B cell (primary cell): ENCODE results near the gene NAA10. TPM values are rescaled to one million over a fixed set of nuclear protein-coding genes. Genes with fewer than 3 reads are reported as not detected.

Experiments used
- ATAC-seq: fragments of 200-7000 bp; cut with Tn5 transposase; one replicate; pipeline ENCODE4 v1.10.0; 2021; ENCODE audit warnings: low read depth, mild to moderate bottlenecking, moderate number of reproducible peaks, moderate library complexity
- CTCF ChIA-PET: fragments of 350-600 bp; sonication (Branson Sonifier 250); formaldehyde crosslinking; loops from one replicate; lab custom pipeline; 2021; ENCODE audit warnings: antibody characterized with exemption, inconsistent platforms; lab: Charles Lee
- POLR2A ChIA-PET: fragments of 350-600 bp; sonication (Branson Sonifier 250); formaldehyde crosslinking; loops from one replicate; lab custom pipeline; 2021; ENCODE audit warnings: antibody characterized with exemption; lab: Charles Lee
- DNase-seq: peaks from one replicate; pipeline ENCODE4 v3.0.0; 2013
- H2AFZ ChIP-seq: 2 replicates; pipeline ENCODE4 v1.6.1; 2012; ENCODE audit warnings: mild to moderate bottlenecking, low read depth, low read length; ENCODE audit not compliant: insufficient read depth, poor library complexity, severe bottlenecking
- H3K27ac ChIP-seq, 2 donors: 1 replicate in 1 of 2; 2 replicates in 1 of 2; pipeline ENCODE4 v1.5.1; 2012 to 2013; ENCODE audit warnings: low read length in 2 of 2, mild to moderate bottlenecking in 2 of 2, moderate library complexity in 1 of 2
- H3K27me3 ChIP-seq, 4 experiments: fragments of 200-600 bp in 1 of 4; sonication (generic) in 1 of 4; replicated peaks in 1 of 4; 1 replicate in 2 of 4; 2 replicates in 2 of 4; pipeline versions ENCODE4 v1.6.1 to v1.7.0; 2013 to 2016; ENCODE audit warnings: low read length in 3 of 4, mild to moderate bottlenecking in 2 of 4, mixed read lengths in 1 of 4, moderate library complexity in 1 of 4; ENCODE audit not compliant: insufficient read depth in 4 of 4, control insufficient read depth in 3 of 4; ENCODE audit errors: control extremely low read depth in 1 of 4
- H3K36me3 ChIP-seq, 2 experiments: replicated peaks in 1 of 2; 1 replicate in 1 of 2; 2 replicates in 1 of 2; pipeline versions ENCODE4 v1.6.1 to v1.7.1; 2013; ENCODE audit warnings: low read length in 1 of 2; ENCODE audit not compliant: insufficient read depth in 2 of 2, control insufficient read depth in 1 of 2; ENCODE audit errors: control extremely low read depth in 1 of 2, extremely low read depth in 1 of 2
- H3K4me1 ChIP-seq, 2 donors: fragments of 200-600 bp in 1 of 2; sonication (generic) in 1 of 2; 1 replicate in 1 of 2; 2 replicates in 1 of 2; pipeline versions ENCODE4 v1.5.1 to v1.6.1; 2013 to 2017; ENCODE audit warnings: low read length in 2 of 2; ENCODE audit not compliant: control insufficient read depth in 2 of 2, insufficient read depth in 2 of 2
- H3K4me2 ChIP-seq: replicated peaks from 2 replicates; pipeline ENCODE3; 2012; ENCODE audit warnings: mild to moderate bottlenecking, low read depth, low read length; ENCODE audit not compliant: poor library complexity, severe bottlenecking
- H3K4me3 ChIP-seq, 5 experiments: fragments of 200-600 bp in 1 of 5; sonication (generic) in 1 of 5; 1 replicate in 3 of 5; 2 replicates in 2 of 5; pipeline versions ENCODE4 v1.5.1 to v1.7.0; 2011 to 2016; ENCODE audit warnings: low read length in 4 of 5, mild to moderate bottlenecking in 4 of 5, low read depth in 2 of 5, control low read depth in 1 of 5, moderate library complexity in 1 of 5; ENCODE audit not compliant: insufficient read depth in 1 of 5; ENCODE audit errors: control extremely low read depth in 1 of 5, extremely low read depth in 1 of 5
- H3K79me2 ChIP-seq: fragments of 200-600 bp; sonication (generic); one replicate; pipeline ENCODE4 v1.6.0; 2016; ENCODE audit warnings: low read length; ENCODE audit not compliant: control insufficient read depth, insufficient read depth
- H3K9ac ChIP-seq: fragments of 200-600 bp; sonication (generic); 2 replicates; pipeline ENCODE4 v1.6.1; 2017; ENCODE audit warnings: mild to moderate bottlenecking, low read length, moderate library complexity
- H3K9me3 ChIP-seq, 3 donors: one replicate each; pipeline versions ENCODE4 v1.6.1 to v1.7.1; 2013; ENCODE audit warnings: low read length in 2 of 3; ENCODE audit not compliant: control insufficient read depth in 2 of 3, insufficient read depth in 1 of 3; ENCODE audit errors: control extremely low read depth in 1 of 3
- H4K20me1 ChIP-seq: 2 replicates; pipeline ENCODE4 v1.6.0; 2012; ENCODE audit warnings: mild to moderate bottlenecking, low read length; ENCODE audit not compliant: insufficient read depth, control insufficient read depth, poor library complexity, severe bottlenecking
- H3K27ac Mint-ChIP-seq: one replicate; pipeline ENCODE4 v1.8.0; 2021; ENCODE audit warnings: mixed read lengths
- H3K27me3 Mint-ChIP-seq: one replicate; pipeline ENCODE4 v1.8.0; 2021; ENCODE audit warnings: mixed read lengths
- H3K4me1 Mint-ChIP-seq: one replicate; pipeline ENCODE4 v1.8.0; 2021; ENCODE audit warnings: mixed read lengths
- H3K4me3 Mint-ChIP-seq: one replicate; pipeline ENCODE4 v1.8.0; 2021; ENCODE audit warnings: mixed read lengths
- H3K9me3 Mint-ChIP-seq: one replicate; pipeline ENCODE4 v1.8.0; 2022; ENCODE audit warnings: mixed read lengths; ENCODE audit not compliant: insufficient read depth
- CTCF ChIP-seq: fragments of 200-600 bp; IDR thresholded peaks from one replicate; pipeline ENCODE4 v1.8.0; 2022; ENCODE audit warnings: antibody characterized with exemption, mild to moderate bottlenecking
- EZH2 ChIP-seq: IDR thresholded peaks from 2 replicates; pipeline ENCODE4 v1.6.1; 2012; ENCODE audit warnings: borderline replicate concordance, low read depth, mild to moderate bottlenecking, moderate library complexity, low read length; ENCODE audit not compliant: insufficient read depth, poor library complexity, severe bottlenecking
- WGBS: methylation state at CpG from one replicate; pipeline ENCODE4 v1.1.5; 2013; ENCODE audit warnings: missing lambda C conversion rate; ENCODE audit not compliant: insufficient coverage; 5-methylcytosine and 5-hydroxymethylcytosine counted together
- intact Hi-C: fragments of 100-400 bp; cut with micrococcal nuclease; formaldehyde crosslinking; loops from one replicate; pipeline ENCODE4 v1.10.0; 2022
- polyA plus RNA-seq: library from polyadenylated mRNA; depleted of rRNA; stranded (reverse); fragments of >200 nt; gene quantifications from 2 replicates; pipeline ENCODE4 v1.2.3, GENCODE V29; 2012
- total RNA-seq, 2 donors: library from RNA; stranded (reverse); fragments of 120-200 nt in 1 of 2; gene quantifications; 1 replicate in 1 of 2; 2 replicates in 1 of 2; pipeline versions ENCODE4 v1.2.3 to v1.2.4, GENCODE V29; 2013 to 2022

Gene NAA10
- total and polyA plus RNA-seq, 2 donors (not counting 1 experiment from before 2014, with no cell fraction given) = 78.3 to 102 TPM

DNA sequence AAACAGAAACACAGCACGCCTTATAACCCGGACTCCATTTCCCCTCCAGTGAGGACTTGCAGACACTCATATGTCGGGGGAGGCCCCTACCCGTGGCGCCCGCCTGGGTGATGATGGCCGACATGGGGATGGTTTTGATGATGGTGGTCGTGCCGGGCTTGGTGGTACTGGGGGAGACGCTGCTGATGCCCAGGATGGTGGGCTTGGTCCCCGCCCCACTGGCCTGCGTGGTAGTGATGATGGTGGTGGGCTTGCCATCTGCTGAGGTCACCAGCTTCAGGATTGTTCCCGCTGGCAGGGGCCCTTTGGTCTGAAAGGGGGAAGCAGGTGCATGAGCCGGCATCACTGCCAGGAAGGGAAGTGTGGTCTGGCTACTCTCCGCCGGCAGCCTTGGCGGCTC is 22.4 kb upstream of the NAA10 start:
- H3K79me2 ChIP-seq = peaks cover 20% of the 10 kb centered on the region
- peaks cover 2% of the 10 kb centered on the region for H3K4me1 Mint-ChIP-seq
- no peak overlapping the region for H3K9ac ChIP-seq
- H3K9me3 Mint-ChIP-seq = no peaks in the 10 kb centered on the region
- 80% methylated on average over 11 of the region's 17 CpGs for WGBS
- no peak overlapping the region for H3K4me2 ChIP-seq
- peak overlapping the region; percentile 32 for H3K27ac Mint-ChIP-seq
- H3K36me3 ChIP-seq = peaks cover 0 to 68% of the 10 kb centered on the region in 2 experiments
- intact Hi-C loops = no loop called here
- CTCF ChIA-PET = no interaction called here
- POLR2A ChIA-PET = no interaction called here
- H3K27me3 ChIP-seq = no peaks in the 10 kb centered on the region
- H4K20me1 ChIP-seq = peaks cover 5% of the 10 kb centered on the region
- H3K9me3 ChIP-seq = no peaks in the 10 kb centered on the region
- no peak overlapping the region for H3K4me3 Mint-ChIP-seq
- DNase-seq (no peak), ATAC-seq (no peak)
- TF ChIP-seq CTCF = no peak
- no peak for TF ChIP-seq EZH2
- H2AFZ ChIP-seq = no peak overlapping the region
- no peaks in the 10 kb centered on the region for H3K27me3 Mint-ChIP-seq
- H3K4me1 ChIP-seq = peaks cover 0 to 4% of the 10 kb centered on the region in 2 donors
- no peak overlapping the region for H3K27ac ChIP-seq
- no peak overlapping the region for H3K4me3 ChIP-seq

GRCh38 chrX:153956044-153956907 is 21.4 kb upstream of the NAA10 start:
- H3K79me2 ChIP-seq = peaks cover 11% of the 10 kb centered on the region
- no peak overlapping the region for H3K4me3 ChIP-seq
- TF ChIP-seq EZH2 = no peak
- no peak for TF ChIP-seq CTCF
- no peak for DNase-seq
- no peak overlapping the region for H3K9ac ChIP-seq
- peaks cover 0 to 66% of the 10 kb centered on the region in 2 experiments for H3K36me3 ChIP-seq
- H3K27ac Mint-ChIP-seq = no peak overlapping the region
- no peak overlapping the region for H3K4me2 ChIP-seq
- H3K4me1 ChIP-seq = peaks cover 0 to 4% of the 10 kb centered on the region in 2 donors
- H3K9me3 ChIP-seq = no peaks in the 10 kb centered on the region
- WGBS = 94% methylated on average over 32 of the region's 35 CpGs
- POLR2A ChIA-PET = no interaction called here
- no peaks in the 10 kb centered on the region for H3K27me3 ChIP-seq
- intact Hi-C loops = no loop called here
- no peak for ATAC-seq
- no peaks in the 10 kb centered on the region for H4K20me1 ChIP-seq
- H2AFZ ChIP-seq = no peak overlapping the region
- H3K4me1 Mint-ChIP-seq = peaks cover 2% of the 10 kb centered on the region
- CTCF ChIA-PET = no interaction called here
- no peaks in the 10 kb centered on the region for H3K9me3 Mint-ChIP-seq
- H3K27me3 Mint-ChIP-seq = no peaks in the 10 kb centered on the region
- no peak overlapping the region for H3K4me3 Mint-ChIP-seq
- H3K27ac ChIP-seq = no peak overlapping the region
